ENCODE data around the gene CAMK2B.

GRCh38 chr7:44279286-44279685 is 46.1 kb downstream of the CAMK2B start:
- TF ChIP-seq, protein P1, sequence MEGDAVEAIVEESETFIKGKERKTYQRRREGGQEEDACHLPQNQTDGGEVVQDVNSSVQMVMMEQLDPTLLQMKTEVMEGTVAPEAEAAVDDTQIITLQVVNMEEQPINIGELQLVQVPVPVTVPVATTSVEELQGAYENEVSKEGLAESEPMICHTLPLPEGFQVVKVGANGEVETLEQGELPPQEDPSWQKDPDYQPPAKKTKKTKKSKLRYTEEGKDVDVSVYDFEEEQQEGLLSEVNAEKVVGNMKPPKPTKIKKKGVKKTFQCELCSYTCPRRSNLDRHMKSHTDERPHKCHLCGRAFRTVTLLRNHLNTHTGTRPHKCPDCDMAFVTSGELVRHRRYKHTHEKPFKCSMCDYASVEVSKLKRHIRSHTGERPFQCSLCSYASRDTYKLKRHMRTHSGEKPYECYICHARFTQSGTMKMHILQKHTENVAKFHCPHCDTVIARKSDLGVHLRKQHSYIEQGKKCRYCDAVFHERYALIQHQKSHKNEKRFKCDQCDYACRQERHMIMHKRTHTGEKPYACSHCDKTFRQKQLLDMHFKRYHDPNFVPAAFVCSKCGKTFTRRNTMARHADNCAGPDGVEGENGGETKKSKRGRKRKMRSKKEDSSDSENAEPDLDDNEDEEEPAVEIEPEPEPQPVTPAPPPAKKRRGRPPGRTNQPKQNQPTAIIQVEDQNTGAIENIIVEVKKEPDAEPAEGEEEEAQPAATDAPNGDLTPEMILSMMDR (conservative IDR thresholded peaks at IDR 0.05), result no peak
- no peak for TF ChIP-seq ZFX (IDR thresholded peaks at IDR 0.05)
